ENCODE measurements around the gene CDK19.

CDK19 gene

GRCh38 chr6:110573136-110573535 lies 242.1 kb downstream of the CDK19 start:
- TF ChIP-seq CTCF (IDR thresholded peaks at IDR 0.05), result no peak
- no peaks in the 10 kb centered on the region for H3K9me3 ChIP-seq
- intact Hi-C loops (cut with DNase I; ENCODE audit: low total_unique reads), result no loop called here

GRCh38 chr6:110567957-110568696 lies 247.1 kb downstream of the CDK19 start:
- Histone ChIP-seq H3K4me1 (no peaks in the 10 kb centered on the region), H3K27ac (no peak overlapping the region), H3K27me3 (no peaks in the 10 kb centered on the region), H3K36me3 (no peaks in the 10 kb centered on the region), H3K9me3 (no peaks in the 10 kb centered on the region), H3K4me3 (no peak overlapping the region)
- no peak for TF ChIP-seq CTCF (IDR thresholded peaks at IDR 0.05)
- DNase-seq, result no peak
- intact Hi-C loops (cut with DNase I; ENCODE audit: low total_unique reads), result no loop called here

More at GRCh38 chr6:110573136-110573535, 242.1 kb downstream of the CDK19 start:
- no peak overlapping the region for H3K27ac ChIP-seq
- DNase-seq, result no peak
- H3K36me3 ChIP-seq, result no peaks in the 10 kb centered on the region
- no peak overlapping the region for H3K4me3 ChIP-seq
- H3K27me3 ChIP-seq, result no peaks in the 10 kb centered on the region
- no peaks in the 10 kb centered on the region for H3K4me1 ChIP-seq

DNA sequence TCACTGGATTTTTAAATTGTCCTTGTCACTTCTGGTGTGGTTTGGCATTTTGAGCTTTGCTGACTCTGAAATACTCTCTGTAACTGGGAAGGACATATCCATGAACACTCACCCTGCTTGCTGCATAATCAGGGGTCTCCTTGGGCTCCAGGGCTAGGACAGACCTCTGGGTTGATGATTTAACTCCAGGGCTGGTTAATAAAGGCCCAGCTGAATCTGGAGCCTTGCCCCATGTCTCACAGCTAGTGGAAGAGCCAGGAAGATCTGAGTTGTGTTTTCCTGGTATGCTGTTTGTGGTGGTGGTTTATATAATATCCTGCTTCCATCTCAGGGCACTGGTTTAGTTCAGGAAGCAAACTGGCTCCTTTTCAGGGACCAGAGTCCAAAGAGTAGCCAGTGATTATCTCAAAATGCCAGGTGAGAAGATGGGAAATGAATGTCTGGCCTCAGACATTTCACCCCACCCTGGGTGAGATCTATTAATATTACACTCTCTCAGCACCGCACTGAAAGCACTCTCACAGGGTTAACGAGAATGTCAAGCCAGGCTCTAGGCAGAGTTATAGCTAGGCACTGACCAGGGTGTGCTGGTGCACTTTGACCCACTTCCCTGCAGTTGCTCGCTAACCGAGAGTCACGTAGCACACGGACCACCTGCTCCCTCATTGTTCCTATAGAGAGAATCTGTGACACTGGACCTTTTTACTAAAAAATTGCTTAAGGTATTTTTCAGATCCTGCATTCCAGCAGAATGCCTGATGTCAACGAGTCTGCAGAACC lies 248.7 kb downstream of the CDK19 start:
- Histone ChIP-seq H3K4me3 (no peak overlapping the region), H3K9me3 (no peaks in the 10 kb centered on the region), H3K27ac (no peak overlapping the region), H3K36me3 (no peaks in the 10 kb centered on the region), H3K4me1 (no peaks in the 10 kb centered on the region), H3K27me3 (no peaks in the 10 kb centered on the region)
- no peak for DNase-seq
- no peak for TF ChIP-seq CTCF (IDR thresholded peaks at IDR 0.05)
- intact Hi-C loops (cut with DNase I; ENCODE audit: low total_unique reads), result no loop called here

GRCh38 chr6:110564703-110565421 lies 250.4 kb downstream of the CDK19 start:
- Histone ChIP-seq H3K36me3 (no peaks in the 10 kb centered on the region), H3K9me3 (no peaks in the 10 kb centered on the region), H3K27ac (no peak overlapping the region), H3K4me3 (no peak overlapping the region), H3K4me1 (no peaks in the 10 kb centered on the region), H3K27me3 (no peaks in the 10 kb centered on the region)
- intact Hi-C loops (cut with DNase I; ENCODE audit: low total_unique reads), result no loop called here
- DNase-seq, result no peak
- no peak for TF ChIP-seq CTCF (IDR thresholded peaks at IDR 0.05)

- H3K9me3 ChIP-seq, result peaks cover 0 to 3% (median 0%) of the 10 kb centered on the region in 3 donors
- no peak for TF ChIP-seq CTCF (IDR thresholded peaks at IDR 0.05)
- H3K4me1 ChIP-seq, result no peaks in the 10 kb centered on the region
- no peaks in the 10 kb centered on the region for H3K27me3 ChIP-seq
- no peak overlapping the region for H3K27ac ChIP-seq
- DNase-seq, result no peak
- no peak overlapping the region for H3K4me3 ChIP-seq
- intact Hi-C loops (cut with DNase I; ENCODE audit: low total_unique reads), result no loop called here
- no peaks in the 10 kb centered on the region for H3K36me3 ChIP-seq
These were observed 251.6 kb downstream of the CDK19 start for GRCh38 chr6:110563711-110564110.
